Trophoblast cell (in vitro differentiated cells and primary cell): ENCODE data around the gene YES1.
"Not testable (repeated sequence)": the region's sequence is repeated elsewhere in the genome, so short reads cannot be mapped to it uniquely, and the experiment has no call there.

Source experiments
- DNase-seq, 2 donors: peaks; one replicate each; pipeline ENCODE4 v3.0.0-alpha.2; 2016
- H2AFZ ChIP-seq: 2 replicates; pipeline ENCODE4 v1.6.1; 2013; ENCODE audit warnings: low read length, moderate library complexity, mild to moderate bottlenecking; ENCODE audit not compliant: insufficient read depth, poor library complexity
- H2AK5ac ChIP-seq: 2 replicates; pipeline ENCODE4 v1.6.1; 2013; ENCODE audit warnings: mild to moderate bottlenecking, low read length
- H2BK120ac ChIP-seq: 2 replicates; pipeline ENCODE4 v1.6.1; 2013; ENCODE audit warnings: low read length, mild to moderate bottlenecking, moderate library complexity; ENCODE audit not compliant: insufficient read depth, poor library complexity
- H2BK12ac ChIP-seq: 2 replicates; pipeline ENCODE4 v1.6.1; 2013; ENCODE audit warnings: mild to moderate bottlenecking, low read length, moderate library complexity
- H2BK5ac ChIP-seq: 2 replicates; pipeline ENCODE4 v1.6.1; 2013; ENCODE audit warnings: low read length, low read depth, moderate library complexity, mild to moderate bottlenecking; ENCODE audit not compliant: poor library complexity
- H3K14ac ChIP-seq: 2 replicates; pipeline ENCODE4 v1.6.1; 2013; ENCODE audit warnings: mild to moderate bottlenecking, low read length
- H3K18ac ChIP-seq: 2 replicates; pipeline ENCODE4 v1.6.1; 2013; ENCODE audit warnings: mild to moderate bottlenecking, low read length
- H3K23ac ChIP-seq: 2 replicates; pipeline ENCODE4 v1.6.1; 2013; ENCODE audit warnings: low read length
- H3K27ac ChIP-seq: 2 replicates; pipeline ENCODE4 v1.5.1; 2013; ENCODE audit warnings: low read depth, mild to moderate bottlenecking, inconsistent platforms, low read length, moderate library complexity
- H3K27me3 ChIP-seq: 2 replicates; pipeline ENCODE4 v1.6.1; 2013; ENCODE audit warnings: inconsistent platforms, mild to moderate bottlenecking, low read length, moderate library complexity; ENCODE audit not compliant: insufficient read depth
- H3K36me3 ChIP-seq, 2 experiments: 1 replicate in 1 of 2; 2 replicates in 1 of 2; pipeline ENCODE4 v1.6.1; 2013; ENCODE audit warnings: low read length in 2 of 2, mild to moderate bottlenecking in 2 of 2, moderate library complexity in 1 of 2; ENCODE audit not compliant: insufficient read depth in 2 of 2, control insufficient read depth in 1 of 2
- H3K4ac ChIP-seq: 2 replicates; pipeline ENCODE4 v1.6.1; 2013; ENCODE audit warnings: low read depth, mild to moderate bottlenecking, low read length, moderate library complexity
- H3K4me1 ChIP-seq, 2 experiments: 1 replicate in 1 of 2; 2 replicates in 1 of 2; pipeline ENCODE4 v1.6.1; 2013; ENCODE audit warnings: low read length in 2 of 2, mild to moderate bottlenecking in 2 of 2, moderate library complexity in 1 of 2; ENCODE audit not compliant: insufficient read depth in 2 of 2, control insufficient read depth in 1 of 2
- H3K4me2 ChIP-seq: 2 replicates; pipeline ENCODE4 v1.6.1; 2013; ENCODE audit warnings: inconsistent platforms, mild to moderate bottlenecking, low read length, moderate library complexity
- H3K4me3 ChIP-seq: 2 replicates; pipeline ENCODE4 v1.5.1; 2013; ENCODE audit warnings: mild to moderate bottlenecking, low read depth, low read length, inconsistent platforms
- H3K79me1 ChIP-seq: one replicate; pipeline ENCODE4 v1.6.1; 2013; ENCODE audit warnings: low read length
- H3K79me2 ChIP-seq: 2 replicates; pipeline ENCODE4 v1.6.1; 2013; ENCODE audit warnings: low read length, mild to moderate bottlenecking; ENCODE audit not compliant: control insufficient read depth, insufficient read depth, poor library complexity
- H3K9ac ChIP-seq: 2 replicates; pipeline ENCODE4 v1.6.1; 2013; ENCODE audit warnings: mild to moderate bottlenecking, low read length
- H3K9me3 ChIP-seq: 2 replicates; pipeline ENCODE4 v1.6.1; 2013; ENCODE audit warnings: low read depth, mild to moderate bottlenecking, control low read depth, inconsistent platforms, low read length; ENCODE audit not compliant: insufficient read depth
- H4K12ac ChIP-seq: 2 replicates; pipeline ENCODE4 v1.6.1; 2013; ENCODE audit warnings: low read depth, mild to moderate bottlenecking, low read length, moderate library complexity
- H4K8ac ChIP-seq: 2 replicates; pipeline ENCODE4 v1.6.1; 2013; ENCODE audit warnings: low read depth, mild to moderate bottlenecking, low read length, moderate library complexity
- H4K91ac ChIP-seq: one replicate; pipeline ENCODE4 v1.6.1; 2013; ENCODE audit warnings: low read depth, mild to moderate bottlenecking, low read length, moderate library complexity
- WGBS: extraction: QIAGEN DNeasy Blood & Tissue Kit; methylation state at CpG from one replicate; pipeline ENCODE4 v1.1.7; 2013; ENCODE audit warnings: missing lambda C conversion rate; ENCODE audit not compliant: insufficient read length, insufficient coverage; ENCODE audit errors: extremely low coverage; 5-methylcytosine and 5-hydroxymethylcytosine counted together

The YES1 gene

DNA sequence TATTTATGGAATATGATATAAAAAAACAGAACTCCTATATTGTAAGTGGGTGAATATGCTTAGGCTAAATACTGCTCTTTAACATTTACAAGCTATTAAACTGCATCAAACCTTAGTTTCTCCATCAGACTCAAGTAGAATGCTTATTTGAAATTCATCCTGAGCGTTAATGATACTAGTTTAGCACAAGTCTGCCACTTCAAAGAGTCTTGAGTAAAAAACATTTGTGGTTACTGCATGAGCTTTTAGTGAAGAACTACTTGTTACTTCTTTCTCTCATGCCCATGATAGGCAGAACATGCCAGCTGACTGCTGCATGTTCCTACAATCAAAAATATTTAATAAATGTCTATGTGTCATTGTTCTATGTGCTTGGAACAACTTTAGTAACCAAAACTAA lies 12.1 kb downstream of the YES1 start:
- DNase-seq = no peak
- H3K4me1 ChIP-seq = no peaks in the 10 kb centered on the region
- no peak overlapping the region for H2BK120ac ChIP-seq
- H2BK12ac ChIP-seq = no peak overlapping the region
- peaks cover 1% of the 10 kb centered on the region for H3K79me2 ChIP-seq
- H4K12ac ChIP-seq = no peak overlapping the region
- H4K91ac ChIP-seq = no peak overlapping the region
- no peak overlapping the region for H3K4ac ChIP-seq
- no peak overlapping the region for H3K27ac ChIP-seq
- H2AK5ac ChIP-seq = no peak overlapping the region
- no peak overlapping the region for H3K18ac ChIP-seq
- H3K14ac ChIP-seq = no peak overlapping the region
- no peak overlapping the region for H3K9ac ChIP-seq
- no peaks in the 10 kb centered on the region for H3K27me3 ChIP-seq
- no peak overlapping the region for H3K23ac ChIP-seq
- H2AFZ ChIP-seq = no peak overlapping the region
- WGBS = no CpG with 5 or more reads among the region's 1 CpG
- H2BK5ac ChIP-seq = no peak overlapping the region
- no peaks in the 10 kb centered on the region for H3K9me3 ChIP-seq
- H3K4me2 ChIP-seq = no peak overlapping the region
- no peak overlapping the region for H3K4me3 ChIP-seq
- H3K79me1 ChIP-seq = no peaks in the 10 kb centered on the region
- H3K36me3 ChIP-seq = no peaks in the 10 kb centered on the region
- H4K8ac ChIP-seq = no peak overlapping the region

- not testable (repeated sequence) for H2BK120ac ChIP-seq, H3K4me1 ChIP-seq
Measured at GRCh38 chr18:795383-795782, 16.7 kb downstream of the YES1 start.

DNA sequence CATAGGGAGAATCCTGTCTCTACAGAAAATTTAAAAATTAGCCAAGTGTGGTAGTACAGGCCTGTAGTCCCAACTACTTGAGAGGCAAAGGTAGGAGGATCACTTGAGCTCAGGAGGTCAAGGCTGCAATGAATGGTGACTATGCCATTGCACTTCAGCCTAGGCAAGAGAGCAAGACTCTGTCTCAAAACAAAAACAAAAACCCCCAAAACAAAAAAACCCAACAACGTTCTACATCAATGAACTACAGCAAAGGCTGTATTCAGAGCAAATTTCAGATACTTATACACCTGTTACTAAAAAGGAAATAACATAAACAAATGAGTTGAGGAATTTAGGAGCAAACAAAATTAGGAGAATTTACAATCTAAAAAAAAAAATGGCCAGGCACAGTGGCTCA lies 22.6 kb downstream of the YES1 start:
- Histone ChIP-seq H2BK12ac (no peak overlapping the region), H3K27ac (no peak overlapping the region), H3K79me2 (peaks cover 5% of the 10 kb centered on the region), H2AK5ac (no peak overlapping the region), H3K27me3 (no peaks in the 10 kb centered on the region), H3K79me1 (no peaks in the 10 kb centered on the region), H3K23ac (no peak overlapping the region), H2BK5ac (no peak overlapping the region), H2BK120ac (no peak overlapping the region), H3K9me3 (no peaks in the 10 kb centered on the region), H3K9ac (no peak overlapping the region), H4K12ac (no peak overlapping the region), H4K8ac (no peak overlapping the region), H3K4me2 (no peak overlapping the region), H3K18ac (no peak overlapping the region), H3K36me3 (no peaks in the 10 kb centered on the region), H2AFZ (no peak overlapping the region), H3K4me3 (no peak overlapping the region), H4K91ac (no peak overlapping the region), H3K14ac (no peak overlapping the region), H3K4me1 (peaks cover 0 to 5% of the 10 kb centered on the region in 2 experiments), H3K4ac (peak overlapping the region; percentile 27)
- no CpG with 5 or more reads among the region's 1 CpG for WGBS
- no peak for DNase-seq

More at GRCh38 chr18:795383-795782, 16.7 kb downstream of the YES1 start:
- not testable (repeated sequence) for H3K9ac ChIP-seq, H3K79me1 ChIP-seq, DNase-seq, H2BK12ac ChIP-seq, H3K27me3 ChIP-seq, H2AFZ ChIP-seq, H2AK5ac ChIP-seq, H3K4me3 ChIP-seq, H3K4me2 ChIP-seq, H3K36me3 ChIP-seq, H3K4ac ChIP-seq, H3K27ac ChIP-seq, H4K12ac ChIP-seq, H3K14ac ChIP-seq, H4K8ac ChIP-seq, H3K79me2 ChIP-seq, H3K23ac ChIP-seq, H3K9me3 ChIP-seq, H3K18ac ChIP-seq, H4K91ac ChIP-seq, H2BK5ac ChIP-seq
- WGBS = no CpG with 5 or more reads among the region's 1 CpG

DNA sequence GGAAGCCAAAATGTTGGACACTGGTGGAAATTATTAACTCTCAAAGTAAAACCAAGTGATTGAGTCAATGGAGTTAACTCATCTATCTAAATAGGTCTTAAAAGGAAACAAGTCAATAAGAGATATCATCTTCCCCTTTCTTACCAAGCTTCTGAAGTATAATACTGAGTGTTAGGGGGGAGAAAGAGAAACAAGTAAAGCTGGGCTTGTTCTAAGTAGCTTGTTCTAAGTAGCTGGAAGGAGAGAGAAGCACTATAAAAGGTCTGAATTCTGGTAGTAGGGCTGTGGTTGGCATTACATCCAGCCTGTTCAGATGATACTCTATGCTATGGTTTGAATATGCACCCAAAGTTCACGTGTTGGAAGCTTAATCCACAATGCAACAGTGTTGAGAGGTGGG lies 26.8 kb downstream of the YES1 start:
- Histone ChIP-seq H3K36me3 (no peaks in the 10 kb centered on the region), H2BK12ac (no peak overlapping the region), H3K27me3 (no peaks in the 10 kb centered on the region), H2BK120ac (no peak overlapping the region), H2AK5ac (no peak overlapping the region), H3K9ac (no peak overlapping the region), H3K79me1 (no peaks in the 10 kb centered on the region), H3K4me2 (no peak overlapping the region), H3K18ac (no peak overlapping the region), H4K8ac (no peak overlapping the region), H4K12ac (no peak overlapping the region), H3K4ac (no peak overlapping the region), H3K27ac (no peak overlapping the region), H3K14ac (no peak overlapping the region), H2BK5ac (no peak overlapping the region), H2AFZ (no peak overlapping the region), H4K91ac (no peak overlapping the region), H3K23ac (no peak overlapping the region), H3K4me1 (peaks cover 0 to 5% of the 10 kb centered on the region in 2 experiments), H3K9me3 (no peaks in the 10 kb centered on the region), H3K4me3 (no peak overlapping the region), H3K79me2 (peaks cover 7% of the 10 kb centered on the region)
- no peak for DNase-seq
- WGBS = no CpG with 5 or more reads among the region's 1 CpG
